ENCODE results near the gene SLC28A3. TPM values are rescaled to one million over a fixed set of nuclear protein-coding genes. Genes with fewer than 3 reads are reported as not detected.

Gene SLC28A3
- total RNA-seq, 3 donors from 2014 or later: 0.08 to 0.11 (median 0.08) TPM

GRCh38 chr9:84266087-84266561 is 74.4 kb downstream of the SLC28A3 start:
- Mint-ChIP-seq H3K4me1 (ENCODE audit: low read depth) (peaks cover 7% of the 10 kb centered on the region), H3K4me3 (no peak overlapping the region), H3K27me3 (ENCODE audit: low read depth) (peaks cover 15% of the 10 kb centered on the region), H3K9me3 (no peaks in the 10 kb centered on the region), H3K36me3 (ENCODE audit: insufficient read depth) (no peaks in the 10 kb centered on the region)
- DNase-seq (no peak), ATAC-seq (no peak)

GRCh38 chr9:84264307-84265029 is 76.1 kb downstream of the SLC28A3 start:
- H3K4me3 Mint-ChIP-seq: no peak overlapping the region

GRCh38 chr9:84261070-84261746 is 79.3 kb downstream of the SLC28A3 start:
- Mint-ChIP-seq H3K4me1 (ENCODE audit: low read depth) (peaks cover 6% of the 10 kb centered on the region), H3K36me3 (ENCODE audit: insufficient read depth) (no peaks in the 10 kb centered on the region), H3K9me3 (no peaks in the 10 kb centered on the region), H3K27me3 (ENCODE audit: low read depth) (peaks cover 6% of the 10 kb centered on the region), H3K4me3 (no peak overlapping the region)
- peak in 1 of 2 donors; percentile 52 for ATAC-seq
- DNase-seq: peak; percentile 34

More at GRCh38 chr9:84264307-84265029, 76.1 kb downstream of the SLC28A3 start:
- DNase-seq (no peak), ATAC-seq (no peak)
- Mint-ChIP-seq H3K4me1 (ENCODE audit: low read depth) (peaks cover 8% of the 10 kb centered on the region), H3K27me3 (ENCODE audit: low read depth) (peaks cover 6% of the 10 kb centered on the region), H3K9me3 (no peaks in the 10 kb centered on the region), H3K36me3 (ENCODE audit: insufficient read depth) (no peaks in the 10 kb centered on the region)

GRCh38 chr9:84258371-84258770 is 82.2 kb downstream of the SLC28A3 start:
- no peak for ATAC-seq
- peaks cover 2% of the 10 kb centered on the region for H3K4me1 Mint-ChIP-seq (ENCODE audit: low read depth)
- H3K4me3 Mint-ChIP-seq: no peak overlapping the region
- H3K36me3 Mint-ChIP-seq (ENCODE audit: insufficient read depth): no peaks in the 10 kb centered on the region
- no peaks in the 10 kb centered on the region for H3K9me3 Mint-ChIP-seq
- H3K27me3 Mint-ChIP-seq (ENCODE audit: low read depth): peaks cover 6% of the 10 kb centered on the region
- DNase-seq: no peak

GRCh38 chr9:84255696-84256095 is 84.9 kb downstream of the SLC28A3 start:
- DNase-seq: no peak
- ATAC-seq: no peak
- Mint-ChIP-seq H3K4me3 (no peak overlapping the region), H3K27me3 (ENCODE audit: low read depth) (no peaks in the 10 kb centered on the region), H3K36me3 (ENCODE audit: insufficient read depth) (no peaks in the 10 kb centered on the region), H3K4me1 (ENCODE audit: low read depth) (no peaks in the 10 kb centered on the region), H3K9me3 (no peaks in the 10 kb centered on the region)

- DNase-seq (no peak), ATAC-seq (no peak)
- H3K27me3 Mint-ChIP-seq (ENCODE audit: low read depth): no peaks in the 10 kb centered on the region
- no peak overlapping the region for H3K4me3 Mint-ChIP-seq
- no peaks in the 10 kb centered on the region for H3K9me3 Mint-ChIP-seq
- no peaks in the 10 kb centered on the region for H3K4me1 Mint-ChIP-seq (ENCODE audit: low read depth)
- no peaks in the 10 kb centered on the region for H3K36me3 Mint-ChIP-seq (ENCODE audit: insufficient read depth)
These were observed 85.6 kb downstream of the SLC28A3 start for GRCh38 chr9:84254972-84255371.

- H3K36me3 Mint-ChIP-seq (ENCODE audit: insufficient read depth): no peaks in the 10 kb centered on the region
- H3K4me1 Mint-ChIP-seq (ENCODE audit: low read depth): no peaks in the 10 kb centered on the region
- no peak overlapping the region for H3K4me3 Mint-ChIP-seq
- peaks cover 4% of the 10 kb centered on the region for H3K9me3 Mint-ChIP-seq
- no peak for DNase-seq
- no peak for ATAC-seq
- no peaks in the 10 kb centered on the region for H3K27me3 Mint-ChIP-seq (ENCODE audit: low read depth)
These were observed 88.6 kb downstream of the SLC28A3 start for GRCh38 chr9:84251921-84252320.

- H3K9me3 Mint-ChIP-seq: peaks cover under 1% of the 10 kb centered on the region
- no peaks in the 10 kb centered on the region for H3K36me3 Mint-ChIP-seq (ENCODE audit: insufficient read depth)
- H3K4me3 Mint-ChIP-seq: no peak overlapping the region
- DNase-seq (no peak), ATAC-seq (no peak)
- peaks cover 10% of the 10 kb centered on the region for H3K27me3 Mint-ChIP-seq (ENCODE audit: low read depth)
- no peaks in the 10 kb centered on the region for H3K4me1 Mint-ChIP-seq (ENCODE audit: low read depth)
These were observed 98.7 kb downstream of the SLC28A3 start for GRCh38 chr9:84241817-84242373.

GRCh38 chr9:84239343-84239742 is 101.2 kb downstream of the SLC28A3 start:
- DNase-seq: no peak
- no peak for ATAC-seq

GRCh38 chr9:84238652-84239051 is 101.9 kb downstream of the SLC28A3 start:
- no peak for DNase-seq
- Mint-ChIP-seq H3K27me3 (ENCODE audit: low read depth) (no peaks in the 10 kb centered on the region), H3K9me3 (peaks cover 5% of the 10 kb centered on the region)

More at GRCh38 chr9:84239343-84239742, 101.2 kb downstream of the SLC28A3 start:
- H3K9me3 Mint-ChIP-seq: peaks cover 5% of the 10 kb centered on the region
- H3K4me1 Mint-ChIP-seq (ENCODE audit: low read depth): no peaks in the 10 kb centered on the region
- no peak overlapping the region for H3K4me3 Mint-ChIP-seq
- no peaks in the 10 kb centered on the region for H3K36me3 Mint-ChIP-seq (ENCODE audit: insufficient read depth)
- H3K27me3 Mint-ChIP-seq (ENCODE audit: low read depth): no peaks in the 10 kb centered on the region

GRCh38 chr9:84235511-84235910 is 105.0 kb downstream of the SLC28A3 start:
- Mint-ChIP-seq H3K4me3 (no peak overlapping the region), H3K9me3 (peaks cover 5% of the 10 kb centered on the region)

More at GRCh38 chr9:84238652-84239051, 101.9 kb downstream of the SLC28A3 start:
- Mint-ChIP-seq H3K4me3 (no peak overlapping the region), H3K4me1 (ENCODE audit: low read depth) (no peaks in the 10 kb centered on the region), H3K36me3 (ENCODE audit: insufficient read depth) (no peaks in the 10 kb centered on the region)
- ATAC-seq: no peak

GRCh38 chr9:84230355-84231145 is 110.0 kb downstream of the SLC28A3 start:
- Mint-ChIP-seq H3K36me3 (ENCODE audit: insufficient read depth) (no peaks in the 10 kb centered on the region), H3K4me3 (no peak overlapping the region), H3K4me1 (ENCODE audit: low read depth) (no peaks in the 10 kb centered on the region), H3K9me3 (no peaks in the 10 kb centered on the region), H3K27me3 (ENCODE audit: low read depth) (no peaks in the 10 kb centered on the region)
- no peak for ATAC-seq
- DNase-seq: no peak

More at GRCh38 chr9:84235511-84235910, 105.0 kb downstream of the SLC28A3 start:
- no peaks in the 10 kb centered on the region for H3K4me1 Mint-ChIP-seq (ENCODE audit: low read depth)
- H3K27me3 Mint-ChIP-seq (ENCODE audit: low read depth): no peaks in the 10 kb centered on the region
- ATAC-seq (no peak), DNase-seq (no peak)
- no peaks in the 10 kb centered on the region for H3K36me3 Mint-ChIP-seq (ENCODE audit: insufficient read depth)

- no peak overlapping the region for H3K4me3 Mint-ChIP-seq
- peaks cover 2% of the 10 kb centered on the region for H3K27me3 Mint-ChIP-seq (ENCODE audit: low read depth)
- ATAC-seq: no peak
- no peak for DNase-seq
- no peaks in the 10 kb centered on the region for H3K36me3 Mint-ChIP-seq (ENCODE audit: insufficient read depth)
- H3K4me1 Mint-ChIP-seq (ENCODE audit: low read depth): no peaks in the 10 kb centered on the region
- H3K9me3 Mint-ChIP-seq: no peaks in the 10 kb centered on the region
These were observed 111.4 kb downstream of the SLC28A3 start for GRCh38 chr9:84229191-84229590.

GRCh38 chr9:84228130-84228720 is 112.3 kb downstream of the SLC28A3 start:
- peaks cover 2% of the 10 kb centered on the region for H3K27me3 Mint-ChIP-seq (ENCODE audit: low read depth)
- DNase-seq: no peak
- no peak overlapping the region for H3K4me3 Mint-ChIP-seq
- no peak for ATAC-seq
- no peaks in the 10 kb centered on the region for H3K9me3 Mint-ChIP-seq
- H3K4me1 Mint-ChIP-seq (ENCODE audit: low read depth): no peaks in the 10 kb centered on the region
- no peaks in the 10 kb centered on the region for H3K36me3 Mint-ChIP-seq (ENCODE audit: insufficient read depth)
